ENCODE measurements around the gene SFXN3. TPM values are rescaled to one million over a fixed set of nuclear protein-coding genes. Genes with fewer than 3 reads are reported as not detected.

SFXN3 gene
- total and polyA plus RNA-seq, 2 of the 13 experiments (the other 11 are each of a cell fraction or from before 2014, with no cell fraction given), result 16.8 to 71.5 TPM

DNA sequence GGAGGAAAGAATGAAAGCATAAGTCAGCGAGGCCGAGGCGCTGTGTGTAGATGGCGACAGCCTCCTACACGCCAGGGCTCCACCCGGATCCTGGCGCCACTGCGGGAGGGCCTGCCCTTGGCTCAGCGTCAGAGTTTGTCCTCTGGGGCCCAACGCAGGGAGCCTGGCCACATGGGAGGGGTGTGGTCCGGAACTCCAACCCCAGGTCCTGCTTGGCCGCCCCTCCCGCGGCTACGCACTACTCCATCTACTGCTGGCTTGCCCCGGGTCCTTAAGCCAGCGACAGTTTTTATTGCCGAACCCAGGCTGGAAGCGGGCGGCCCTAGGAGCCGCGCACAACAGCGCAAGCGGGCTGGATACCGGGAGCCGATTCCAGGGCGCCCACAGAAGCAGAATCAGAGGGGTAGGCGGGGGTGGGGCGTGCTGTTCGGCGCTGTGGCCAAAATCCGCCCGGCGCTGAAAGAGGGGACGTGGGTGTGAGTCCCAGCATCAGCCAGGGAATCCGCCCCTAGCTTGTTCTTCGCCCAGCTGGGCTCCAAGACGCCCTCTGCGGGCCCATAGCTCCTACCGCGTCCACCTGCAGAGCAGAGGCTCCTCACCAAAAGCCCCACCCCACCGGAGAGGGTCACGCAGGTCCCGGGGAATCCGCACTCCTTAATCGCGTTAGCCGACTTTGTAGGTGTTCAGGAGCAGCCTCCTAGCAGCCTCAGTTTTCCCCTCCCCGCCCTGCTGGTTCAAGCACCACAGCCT lies 35.3 kb downstream of the SFXN3 start (continued):
- TF ChIP-seq, protein P1, sequence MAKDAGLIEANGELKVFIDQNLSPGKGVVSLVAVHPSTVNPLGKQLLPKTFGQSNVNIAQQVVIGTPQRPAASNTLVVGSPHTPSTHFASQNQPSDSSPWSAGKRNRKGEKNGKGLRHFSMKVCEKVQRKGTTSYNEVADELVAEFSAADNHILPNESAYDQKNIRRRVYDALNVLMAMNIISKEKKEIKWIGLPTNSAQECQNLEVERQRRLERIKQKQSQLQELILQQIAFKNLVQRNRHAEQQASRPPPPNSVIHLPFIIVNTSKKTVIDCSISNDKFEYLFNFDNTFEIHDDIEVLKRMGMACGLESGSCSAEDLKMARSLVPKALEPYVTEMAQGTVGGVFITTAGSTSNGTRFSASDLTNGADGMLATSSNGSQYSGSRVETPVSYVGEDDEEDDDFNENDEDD (CRISPR knock-in tag; IDR thresholded peaks at IDR 0.05; ENCODE audit: borderline replicate concordance), result peak; percentile 88
- no peak for TF ChIP-seq TEAD2 (CRISPR knock-in tag; IDR thresholded peaks at IDR 0.05)
- TF ChIP-seq, protein P2, sequence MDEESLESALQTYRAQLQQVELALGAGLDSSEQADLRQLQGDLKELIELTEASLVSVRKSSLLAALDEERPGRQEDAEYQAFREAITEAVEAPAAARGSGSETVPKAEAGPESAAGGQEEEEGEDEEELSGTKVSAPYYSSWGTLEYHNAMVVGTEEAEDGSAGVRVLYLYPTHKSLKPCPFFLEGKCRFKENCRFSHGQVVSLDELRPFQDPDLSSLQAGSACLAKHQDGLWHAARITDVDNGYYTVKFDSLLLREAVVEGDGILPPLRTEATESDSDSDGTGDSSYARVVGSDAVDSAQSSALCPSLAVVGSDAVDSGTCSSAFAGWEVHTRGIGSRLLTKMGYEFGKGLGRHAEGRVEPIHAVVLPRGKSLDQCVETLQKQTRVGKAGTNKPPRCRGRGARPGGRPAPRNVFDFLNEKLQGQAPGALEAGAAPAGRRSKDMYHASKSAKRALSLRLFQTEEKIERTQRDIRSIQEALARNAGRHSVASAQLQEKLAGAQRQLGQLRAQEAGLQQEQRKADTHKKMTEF (CRISPR knock-in tag; IDR thresholded peaks at IDR 0.05), result peak; percentile 72
- no peak for TF ChIP-seq SUZ12 (IDR thresholded peaks at IDR 0.05; ENCODE audit: low read depth, low read length)
- TF ChIP-seq BHLHE40 (IDR thresholded peaks at IDR 0.05; ENCODE audit: low read length), result no peak
- TF ChIP-seq, protein P3, sequence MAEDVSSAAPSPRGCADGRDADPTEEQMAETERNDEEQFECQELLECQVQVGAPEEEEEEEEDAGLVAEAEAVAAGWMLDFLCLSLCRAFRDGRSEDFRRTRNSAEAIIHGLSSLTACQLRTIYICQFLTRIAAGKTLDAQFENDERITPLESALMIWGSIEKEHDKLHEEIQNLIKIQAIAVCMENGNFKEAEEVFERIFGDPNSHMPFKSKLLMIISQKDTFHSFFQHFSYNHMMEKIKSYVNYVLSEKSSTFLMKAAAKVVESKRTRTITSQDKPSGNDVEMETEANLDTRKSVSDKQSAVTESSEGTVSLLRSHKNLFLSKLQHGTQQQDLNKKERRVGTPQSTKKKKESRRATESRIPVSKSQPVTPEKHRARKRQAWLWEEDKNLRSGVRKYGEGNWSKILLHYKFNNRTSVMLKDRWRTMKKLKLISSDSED (CRISPR knock-in tag; IDR thresholded peaks at IDR 0.05), result no peak
- peak; percentile 95 for TF ChIP-seq MYC (CRISPR knock-in tag; IDR thresholded peaks at IDR 0.05; ENCODE audit: borderline replicate concordance)
- no peak for TF ChIP-seq CENPT (CRISPR knock-in tag; IDR thresholded peaks at IDR 0.05; ENCODE audit: low read depth)
- TF ChIP-seq YEATS2 (CRISPR knock-in tag; IDR thresholded peaks at IDR 0.05; ENCODE audit: borderline replicate concordance), result no peak; the same call in 1 of the 2 replicates
- no peak for TF ChIP-seq SMARCE1 (IDR thresholded peaks at IDR 0.05; ENCODE audit: borderline replicate concordance)
- TF ChIP-seq, protein P4, sequence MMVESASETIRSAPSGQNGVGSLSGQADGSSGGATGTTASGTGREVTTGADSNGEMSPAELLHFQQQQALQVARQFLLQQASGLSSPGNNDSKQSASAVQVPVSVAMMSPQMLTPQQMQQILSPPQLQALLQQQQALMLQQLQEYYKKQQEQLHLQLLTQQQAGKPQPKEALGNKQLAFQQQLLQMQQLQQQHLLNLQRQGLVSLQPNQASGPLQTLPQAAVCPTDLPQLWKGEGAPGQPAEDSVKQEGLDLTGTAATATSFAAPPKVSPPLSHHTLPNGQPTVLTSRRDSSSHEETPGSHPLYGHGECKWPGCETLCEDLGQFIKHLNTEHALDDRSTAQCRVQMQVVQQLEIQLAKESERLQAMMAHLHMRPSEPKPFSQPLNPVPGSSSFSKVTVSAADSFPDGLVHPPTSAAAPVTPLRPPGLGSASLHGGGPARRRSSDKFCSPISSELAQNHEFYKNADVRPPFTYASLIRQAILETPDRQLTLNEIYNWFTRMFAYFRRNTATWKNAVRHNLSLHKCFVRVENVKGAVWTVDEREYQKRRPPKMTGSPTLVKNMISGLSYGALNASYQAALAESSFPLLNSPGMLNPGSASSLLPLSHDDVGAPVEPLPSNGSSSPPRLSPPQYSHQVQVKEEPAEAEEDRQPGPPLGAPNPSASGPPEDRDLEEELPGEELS (CRISPR knock-in tag; IDR thresholded peaks at IDR 0.05), result peak; percentile 69
- TF ChIP-seq ZNF660 (CRISPR knock-in tag; IDR thresholded peaks at IDR 0.05; ENCODE audit: borderline replicate concordance, low read depth), result no peak
- TF ChIP-seq ZFX (CRISPR knock-in tag; IDR thresholded peaks at IDR 0.05; ENCODE audit: low read depth), result peak; percentile 92
- TF ChIP-seq, protein P5, sequence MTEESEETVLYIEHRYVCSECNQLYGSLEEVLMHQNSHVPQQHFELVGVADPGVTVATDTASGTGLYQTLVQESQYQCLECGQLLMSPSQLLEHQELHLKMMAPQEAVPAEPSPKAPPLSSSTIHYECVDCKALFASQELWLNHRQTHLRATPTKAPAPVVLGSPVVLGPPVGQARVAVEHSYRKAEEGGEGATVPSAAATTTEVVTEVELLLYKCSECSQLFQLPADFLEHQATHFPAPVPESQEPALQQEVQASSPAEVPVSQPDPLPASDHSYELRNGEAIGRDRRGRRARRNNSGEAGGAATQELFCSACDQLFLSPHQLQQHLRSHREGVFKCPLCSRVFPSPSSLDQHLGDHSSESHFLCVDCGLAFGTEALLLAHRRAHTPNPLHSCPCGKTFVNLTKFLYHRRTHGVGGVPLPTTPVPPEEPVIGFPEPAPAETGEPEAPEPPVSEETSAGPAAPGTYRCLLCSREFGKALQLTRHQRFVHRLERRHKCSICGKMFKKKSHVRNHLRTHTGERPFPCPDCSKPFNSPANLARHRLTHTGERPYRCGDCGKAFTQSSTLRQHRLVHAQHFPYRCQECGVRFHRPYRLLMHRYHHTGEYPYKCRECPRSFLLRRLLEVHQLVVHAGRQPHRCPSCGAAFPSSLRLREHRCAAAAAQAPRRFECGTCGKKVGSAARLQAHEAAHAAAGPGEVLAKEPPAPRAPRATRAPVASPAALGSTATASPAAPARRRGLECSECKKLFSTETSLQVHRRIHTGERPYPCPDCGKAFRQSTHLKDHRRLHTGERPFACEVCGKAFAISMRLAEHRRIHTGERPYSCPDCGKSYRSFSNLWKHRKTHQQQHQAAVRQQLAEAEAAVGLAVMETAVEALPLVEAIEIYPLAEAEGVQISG (CRISPR knock-in tag; IDR thresholded peaks at IDR 0.05), result peak; percentile 66
- TF ChIP-seq, protein P6, sequence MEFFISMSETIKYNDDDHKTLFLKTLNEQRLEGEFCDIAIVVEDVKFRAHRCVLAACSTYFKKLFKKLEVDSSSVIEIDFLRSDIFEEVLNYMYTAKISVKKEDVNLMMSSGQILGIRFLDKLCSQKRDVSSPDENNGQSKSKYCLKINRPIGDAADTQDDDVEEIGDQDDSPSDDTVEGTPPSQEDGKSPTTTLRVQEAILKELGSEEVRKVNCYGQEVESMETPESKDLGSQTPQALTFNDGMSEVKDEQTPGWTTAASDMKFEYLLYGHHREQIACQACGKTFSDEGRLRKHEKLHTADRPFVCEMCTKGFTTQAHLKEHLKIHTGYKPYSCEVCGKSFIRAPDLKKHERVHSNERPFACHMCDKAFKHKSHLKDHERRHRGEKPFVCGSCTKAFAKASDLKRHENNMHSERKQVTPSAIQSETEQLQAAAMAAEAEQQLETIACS (CRISPR knock-in tag; IDR thresholded peaks at IDR 0.05), result no peak
- no peak for TF ChIP-seq REPIN1 (CRISPR knock-in tag; IDR thresholded peaks at IDR 0.05; ENCODE audit: borderline replicate concordance, low read depth)
- 0 out of 2 replicates have a peak, but pooled peaks have one; percentile 15 for TF ChIP-seq WIZ (CRISPR knock-in tag; IDR thresholded peaks at IDR 0.05)
- TF ChIP-seq KDM3A (CRISPR knock-in tag; IDR thresholded peaks at IDR 0.05; ENCODE audit: low read depth), result peak; percentile 39; the same call in 1 of the 2 replicates
